AG04449 (cell line): ENCODE data around the gene SIGLEC15.
"Not testable (repeated sequence)": the region's sequence is repeated elsewhere in the genome, so short reads cannot be mapped to it uniquely, and the experiment has no call there.

Source experiments
- CTCF ChIA-PET: fragments of 350-600 bp; formaldehyde crosslinking; extraction: SDS; loops from one replicate; lab custom pipeline; 2021; ENCODE audit warnings: antibody characterized with exemption; lab: Yijun Ruan, JAX
- POLR2A ChIA-PET: fragments of 400-600, 350-600 bp; formaldehyde crosslinking; extraction: SDS; loops from one replicate; lab custom pipeline; 2020; ENCODE audit warnings: antibody characterized with exemption, inconsistent platforms; lab: Yijun Ruan, JAX
- DNase-seq: peaks from one replicate; pipeline ENCODE4 v3.0.0-alpha.2; 2010; ENCODE audit warnings: low read depth, low spot score
- H3K4me3 ChIP-seq: 2 replicates; pipeline ENCODE4 v1.5.1; 2011; ENCODE audit warnings: low read depth, mild to moderate bottlenecking, control low read depth, low read length
- CTCF ChIP-seq: IDR thresholded peaks from one replicate; pipeline ENCODE4 v1.5.1; 2011; ENCODE audit warnings: mild to moderate bottlenecking, moderate library complexity, low read length, control low read depth, inconsistent platforms; ENCODE audit not compliant: insufficient read depth; ENCODE audit errors: missing control alignments

SIGLEC15 gene

DNA sequence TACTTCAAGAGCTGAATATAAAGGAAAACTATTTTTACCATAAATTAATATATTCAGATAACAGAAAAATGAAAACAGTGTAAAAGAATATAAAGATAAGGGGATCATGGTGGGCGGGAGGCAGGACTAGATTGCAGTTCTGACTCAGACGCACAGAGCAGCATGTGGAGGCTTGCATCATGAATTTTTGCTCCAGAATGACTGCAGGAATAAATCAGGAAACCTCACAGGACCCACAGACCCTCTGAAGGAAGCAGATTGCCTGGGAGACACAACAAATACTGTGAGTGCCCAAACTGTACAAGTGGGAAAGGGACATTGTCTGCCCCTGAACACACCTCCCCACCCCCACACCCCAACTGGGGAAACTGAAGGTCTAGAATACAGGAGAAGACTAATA is 19.2 kb upstream of the SIGLEC15 start:
- H3K4me3 ChIP-seq, result no peak overlapping the region
- ChIA-PET POLR2A (no interaction called here), CTCF (interaction anchor here (1.2 to 1.9 kb wide), 3 partner anchors 25 to 35 kb away, joined by 3 to 5 read pairs (median 5); no protein-coding TSS in a partner anchor)
- no peak for TF ChIP-seq CTCF
- no peak for DNase-seq

GRCh38 chr18:45807144-45807543 is 18.3 kb upstream of the SIGLEC15 start:
- CTCF ChIA-PET, result interaction anchor here (1.9 kb wide), 1 partner anchor 24 kb away, joined by 5 read pairs; no protein-coding TSS in a partner anchor
- DNase-seq, POLR2A ChIA-PET, H3K4me3 ChIP-seq: not testable (repeated sequence)

GRCh38 chr18:45814733-45815132 is 10.7 kb upstream of the SIGLEC15 start:
- CTCF ChIA-PET, DNase-seq, H3K4me3 ChIP-seq, POLR2A ChIA-PET: not testable (repeated sequence)

DNA sequence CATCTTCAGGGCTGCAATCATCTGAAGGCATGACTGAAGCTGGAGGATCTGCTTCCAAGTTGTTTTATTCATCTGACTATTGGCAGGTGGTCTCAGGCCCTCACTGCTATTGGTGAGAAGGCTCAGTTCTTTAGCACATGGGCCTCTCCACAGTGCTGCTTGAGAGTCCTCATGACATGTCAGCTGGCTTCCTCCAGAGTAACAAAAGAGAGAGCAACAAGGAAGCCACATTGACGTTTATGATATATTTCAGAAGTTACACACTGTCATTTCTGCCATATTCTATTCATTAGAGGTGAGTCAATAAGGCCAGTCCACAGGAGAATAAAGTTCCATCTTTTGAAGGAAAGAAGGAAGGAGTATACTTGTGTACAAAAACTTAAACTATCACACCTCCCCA is 7.9 kb upstream of the SIGLEC15 start:
- no peak for DNase-seq
- no peak for TF ChIP-seq CTCF
- ChIA-PET CTCF (interaction anchor here (1.1 kb wide), 1 partner anchor 62 kb away, joined by 3 read pairs; no protein-coding TSS in a partner anchor), POLR2A (no interaction called here)
- H3K4me3 ChIP-seq, result no peak overlapping the region

DNA sequence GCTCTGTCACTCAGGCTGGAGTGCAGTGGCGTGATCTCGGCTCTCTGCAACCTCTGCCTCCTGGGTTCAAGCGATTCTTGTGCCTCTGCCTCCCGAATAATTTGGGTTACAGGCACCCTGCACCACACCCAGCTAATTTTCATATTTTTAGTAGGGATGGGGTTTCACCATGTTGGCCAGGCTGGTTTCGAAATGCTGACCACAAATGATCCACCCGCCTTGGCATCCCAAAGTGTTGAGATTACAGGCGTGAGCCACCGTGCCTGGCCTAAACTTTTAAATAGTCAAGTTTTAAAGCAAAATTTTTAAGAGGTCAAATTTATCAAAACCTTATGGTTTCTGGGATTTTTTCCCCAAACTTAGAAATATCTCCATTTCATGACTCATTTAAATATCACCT is 6.7 kb upstream of the SIGLEC15 start:
- POLR2A ChIA-PET, DNase-seq, H3K4me3 ChIP-seq: not testable (repeated sequence)
- CTCF ChIA-PET, result interaction anchor here (1.1 kb wide), 1 partner anchor 127 kb away, joined by 3 read pairs; no protein-coding TSS in a partner anchor

GRCh38 chr18:45820106-45820745 is 5.2 kb upstream of the SIGLEC15 start:
- TF ChIP-seq CTCF, result no peak
- ChIA-PET POLR2A (no interaction called here), CTCF (interaction anchor here (1.4 kb wide), 1 partner anchor 20 kb away, joined by 4 read pairs; no protein-coding TSS in a partner anchor)
- H3K4me3 ChIP-seq, result no peak overlapping the region
- no peak for DNase-seq

DNA sequence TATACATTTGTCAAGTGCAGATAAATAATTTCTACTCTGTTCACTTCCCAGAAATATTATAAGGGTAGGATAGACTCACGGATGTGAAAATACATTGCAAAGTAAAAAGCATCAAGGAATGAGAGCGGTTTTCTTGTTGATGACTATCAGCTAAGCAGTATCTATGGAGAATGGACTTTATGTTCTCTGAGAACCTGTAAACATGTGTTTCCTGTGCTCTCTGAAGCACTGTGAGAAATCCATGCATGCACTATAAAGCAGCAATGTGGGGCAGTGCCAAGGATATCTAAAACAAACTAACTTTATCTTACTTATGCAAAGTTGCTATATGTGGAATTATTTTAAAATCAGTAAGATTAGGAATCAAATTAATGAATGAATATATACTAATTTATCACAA is 4.4 kb upstream of the SIGLEC15 start:
- no peak overlapping the region for H3K4me3 ChIP-seq
- no peak for TF ChIP-seq CTCF
- no peak for DNase-seq
- ChIA-PET POLR2A (no interaction called here), CTCF (interaction anchor here (0.9 to 1.0 kb wide), 2 partner anchors 19 to 99 kb away, joined by 3 read pairs; no protein-coding TSS in a partner anchor)

GRCh38 chr18:45821711-45822110 is 3.8 kb upstream of the SIGLEC15 start:
- no peak for DNase-seq
- ChIA-PET POLR2A (no interaction called here), CTCF (interaction anchor here (0.9 to 1.3 kb wide), 3 partner anchors 18 to 129 kb away, joined by 3 read pairs; no protein-coding TSS in a partner anchor)
- no peak for TF ChIP-seq CTCF
- no peak overlapping the region for H3K4me3 ChIP-seq
